DND-41 (cell line): ENCODE data around the gene CTRL.

ENCODE experiments used
- EZH2 ChIP-seq: IDR thresholded peaks from 3 replicates; pipeline ENCODE4 v1.6.1; 2012; ENCODE audit warnings: borderline replicate concordance, low read depth, mild to moderate bottlenecking, moderate library complexity, low read length, inconsistent platforms; ENCODE audit not compliant: severe bottlenecking
- TF ChIP-seq, protein P1 (sequence below): IDR thresholded peaks from 2 replicates; pipeline ENCODE4 v1.5.1; 2012; ENCODE audit warnings: borderline replicate concordance, low read length, moderate library complexity, mild to moderate bottlenecking; ENCODE audit not compliant: poor library complexity, severe bottlenecking; ENCODE audit errors: extremely low read depth

DNA sequence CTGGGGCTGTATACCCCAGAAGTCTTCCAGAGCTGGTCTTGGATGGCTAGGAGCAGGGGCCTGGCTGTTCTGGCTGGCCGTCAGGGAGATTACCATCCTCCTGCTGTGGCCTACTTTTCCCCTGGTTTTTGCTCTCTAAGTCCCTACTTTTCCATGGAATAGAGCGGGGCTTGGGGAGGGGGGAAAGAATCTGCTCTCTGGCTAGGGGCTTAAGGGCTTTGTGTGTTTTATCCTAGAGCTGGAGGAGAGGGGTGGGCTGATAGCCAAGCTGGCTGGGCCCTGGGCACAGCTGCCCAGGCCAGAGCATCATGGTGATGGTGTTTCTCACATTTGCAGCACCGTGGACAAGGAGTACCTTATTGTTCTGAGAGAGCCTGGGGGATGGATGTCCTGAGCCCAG is 43.3 kb downstream of the CTRL start:
- TF ChIP-seq, protein P1, sequence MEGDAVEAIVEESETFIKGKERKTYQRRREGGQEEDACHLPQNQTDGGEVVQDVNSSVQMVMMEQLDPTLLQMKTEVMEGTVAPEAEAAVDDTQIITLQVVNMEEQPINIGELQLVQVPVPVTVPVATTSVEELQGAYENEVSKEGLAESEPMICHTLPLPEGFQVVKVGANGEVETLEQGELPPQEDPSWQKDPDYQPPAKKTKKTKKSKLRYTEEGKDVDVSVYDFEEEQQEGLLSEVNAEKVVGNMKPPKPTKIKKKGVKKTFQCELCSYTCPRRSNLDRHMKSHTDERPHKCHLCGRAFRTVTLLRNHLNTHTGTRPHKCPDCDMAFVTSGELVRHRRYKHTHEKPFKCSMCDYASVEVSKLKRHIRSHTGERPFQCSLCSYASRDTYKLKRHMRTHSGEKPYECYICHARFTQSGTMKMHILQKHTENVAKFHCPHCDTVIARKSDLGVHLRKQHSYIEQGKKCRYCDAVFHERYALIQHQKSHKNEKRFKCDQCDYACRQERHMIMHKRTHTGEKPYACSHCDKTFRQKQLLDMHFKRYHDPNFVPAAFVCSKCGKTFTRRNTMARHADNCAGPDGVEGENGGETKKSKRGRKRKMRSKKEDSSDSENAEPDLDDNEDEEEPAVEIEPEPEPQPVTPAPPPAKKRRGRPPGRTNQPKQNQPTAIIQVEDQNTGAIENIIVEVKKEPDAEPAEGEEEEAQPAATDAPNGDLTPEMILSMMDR = no peak
- no peak for TF ChIP-seq EZH2
